Iris pigment epithelial cell (primary cell): Measurements from ENCODE around the gene DSCAM.

Source experiments
- DNase-seq: peaks from one replicate; pipeline ENCODE4 v3.0.0-alpha.2; 2011; ENCODE audit warnings: low read depth

DSCAM gene

DNA sequence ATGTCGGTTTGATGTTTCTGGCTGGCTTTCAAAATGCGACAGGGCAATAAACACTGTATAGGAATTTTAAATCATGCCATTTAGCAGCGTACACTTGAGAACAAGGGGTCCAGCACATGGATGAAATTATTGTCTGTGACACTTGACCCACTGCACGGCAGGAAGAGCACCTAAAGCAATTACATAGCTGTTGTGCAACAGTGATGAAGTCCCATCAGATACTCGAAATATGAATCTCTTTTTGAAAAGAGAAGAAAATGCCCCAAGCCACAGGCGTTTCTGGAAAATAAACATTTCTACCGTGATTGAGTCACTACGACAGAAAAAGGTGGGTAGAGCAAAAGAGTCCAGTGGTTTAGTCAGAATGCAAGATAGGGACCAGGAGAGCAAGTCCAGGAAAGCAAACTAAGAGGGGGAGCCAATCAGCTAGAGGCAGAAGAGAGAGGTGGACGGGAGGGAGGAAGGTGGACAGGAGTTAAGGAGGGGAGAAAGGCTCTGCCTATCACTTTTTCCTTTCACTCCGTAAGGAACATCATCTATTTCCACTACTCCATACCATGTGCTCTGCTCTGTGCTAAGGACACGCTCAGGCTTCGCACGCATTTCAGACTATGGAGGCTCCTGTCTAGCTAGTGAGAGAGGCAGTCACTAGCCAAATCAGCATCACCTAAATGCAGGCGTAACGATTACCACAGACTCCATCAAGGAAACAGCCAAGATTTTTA is 6.4 kb downstream of the DSCAM start:
- no peak for DNase-seq

DNA sequence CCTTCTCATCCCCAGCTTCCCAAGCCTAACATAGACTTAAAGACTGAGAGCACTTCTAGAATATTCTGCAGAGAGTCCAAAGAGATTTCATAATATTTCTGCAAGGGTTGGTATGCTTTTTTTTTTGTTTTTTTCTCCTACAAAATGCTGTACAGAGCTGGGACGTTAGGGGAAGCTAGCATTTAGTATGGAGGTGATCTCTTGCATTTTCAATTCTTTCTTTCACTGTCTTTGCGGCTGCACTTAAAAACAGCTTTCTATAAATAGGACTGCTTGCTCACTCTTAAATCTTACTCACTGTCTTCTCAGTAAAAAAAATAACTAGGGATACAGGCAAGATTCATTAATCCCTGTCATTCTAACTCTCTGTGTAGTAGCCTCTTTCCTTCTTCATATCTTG is 7.4 kb downstream of the DSCAM start:
- DNase-seq = no peak

DNA sequence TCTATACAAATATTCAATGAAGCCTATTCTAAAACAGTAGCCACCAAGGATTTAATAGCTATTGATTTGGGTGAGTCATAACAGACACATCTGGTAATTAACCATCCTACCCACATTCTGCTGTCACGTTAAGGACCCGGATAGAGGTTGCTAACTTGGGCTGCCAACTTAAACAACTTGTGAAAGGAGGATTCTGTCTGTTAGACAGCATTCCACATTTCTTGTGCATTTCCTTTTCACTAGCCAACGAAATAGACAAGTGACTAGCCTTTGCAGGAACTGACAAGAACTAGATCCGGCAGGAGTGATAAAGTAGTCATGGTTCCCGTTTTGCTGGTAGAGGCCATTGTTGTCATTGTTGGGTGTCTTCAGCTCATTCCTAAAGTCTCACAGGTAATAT is 9.5 kb downstream of the DSCAM start:
- DNase-seq = no peak

DNA sequence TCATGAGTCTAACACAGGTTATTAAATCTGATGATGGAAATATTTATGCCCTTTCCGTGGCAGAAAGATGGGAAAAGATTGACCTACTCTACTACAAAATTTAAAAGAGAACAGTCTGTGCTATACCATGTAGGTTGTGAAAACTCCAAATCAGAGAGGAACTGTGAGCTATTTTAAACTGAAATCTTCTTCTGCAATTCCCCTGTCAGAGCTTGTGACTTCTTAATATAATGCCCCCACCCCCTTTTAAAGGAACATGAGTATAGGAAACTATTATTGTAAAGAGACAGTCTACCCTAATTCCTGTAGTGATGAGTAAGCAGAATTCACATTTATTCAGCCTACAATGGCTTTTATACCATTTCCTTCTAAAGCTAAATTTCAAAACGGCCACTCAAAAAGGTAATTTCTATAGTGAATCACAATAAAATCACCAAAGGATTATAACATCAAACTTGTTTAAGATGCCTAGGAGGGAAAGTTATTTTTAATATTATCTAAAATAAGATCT is 11.7 kb downstream of the DSCAM start:
- no peak for DNase-seq

DNA sequence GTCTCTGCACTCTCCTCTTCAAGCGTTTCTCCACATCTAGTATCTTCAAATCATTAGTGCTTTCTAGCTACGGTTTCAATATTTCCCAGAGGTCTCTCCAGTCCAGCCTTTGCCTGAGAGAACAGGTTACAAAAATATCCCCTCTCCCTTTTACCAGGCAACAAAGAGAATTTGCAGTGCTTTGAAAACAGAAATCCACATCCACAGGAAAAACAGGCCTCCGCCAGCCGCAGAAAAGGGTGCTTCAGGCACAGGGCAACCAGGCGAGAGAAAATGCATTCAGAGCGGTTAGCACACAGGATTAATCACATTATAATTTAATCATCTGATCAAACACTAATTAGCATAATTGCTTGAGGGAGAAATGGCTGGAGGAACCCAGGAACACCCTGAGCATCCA is 13.8 kb downstream of the DSCAM start:
- DNase-seq = no peak

DNA sequence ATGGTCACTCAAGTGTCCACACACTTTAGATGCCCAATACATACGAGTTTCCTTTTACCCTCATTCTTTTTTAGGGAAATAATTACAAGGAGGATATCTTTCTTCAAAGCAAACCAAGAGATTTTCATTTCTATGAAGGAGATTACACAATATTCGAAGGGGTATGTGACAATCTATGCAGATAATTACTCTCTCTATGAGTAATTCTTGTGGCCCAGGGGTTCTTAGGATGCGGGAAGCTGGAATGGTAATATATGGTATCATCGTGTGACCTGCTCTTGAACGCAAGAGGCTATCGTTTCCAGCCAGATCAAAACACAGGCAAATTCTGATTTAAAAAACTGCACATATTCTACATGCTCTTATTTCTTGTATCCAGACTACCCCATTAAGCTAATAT is 14.6 kb downstream of the DSCAM start:
- DNase-seq = no peak

DNA sequence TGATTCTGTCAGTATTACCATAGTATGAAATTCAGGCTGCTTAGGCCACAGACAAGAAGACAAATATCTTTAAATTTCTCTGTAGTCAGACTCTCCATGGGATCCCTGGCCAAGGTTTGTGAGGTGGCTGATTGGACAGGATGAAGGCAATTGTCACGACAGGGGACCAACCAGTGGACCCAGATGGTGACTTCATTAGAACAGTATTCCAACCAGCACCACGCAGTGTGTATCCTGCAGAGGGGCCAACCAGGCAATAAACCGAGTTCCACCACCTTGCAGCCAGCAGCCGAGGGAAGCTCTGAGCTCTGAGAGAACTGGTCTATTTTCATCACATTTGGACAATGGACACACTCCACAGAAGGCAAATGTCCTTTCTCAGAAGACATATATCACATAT is 16.1 kb downstream of the DSCAM start:
- no peak for DNase-seq

DNA sequence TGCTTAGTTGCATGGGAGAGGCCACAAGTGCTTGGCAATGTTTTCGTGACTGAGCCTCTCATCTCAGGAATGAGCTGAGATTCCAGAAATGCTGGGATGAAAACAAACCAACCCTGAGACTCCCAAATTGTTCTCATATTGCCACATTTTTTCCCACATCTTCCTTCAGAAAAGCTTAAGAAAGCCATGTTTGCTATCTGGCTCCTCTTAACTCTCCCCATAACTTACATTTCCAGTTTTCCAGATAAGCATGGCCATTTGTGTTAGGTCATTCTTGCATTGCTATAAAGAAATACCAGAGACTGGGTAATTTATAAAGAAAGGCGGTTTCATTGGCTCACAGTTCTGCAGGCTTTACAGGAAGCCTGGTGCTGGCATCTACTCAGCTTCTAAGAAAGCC is 17.2 kb downstream of the DSCAM start:
- no peak for DNase-seq

DNA sequence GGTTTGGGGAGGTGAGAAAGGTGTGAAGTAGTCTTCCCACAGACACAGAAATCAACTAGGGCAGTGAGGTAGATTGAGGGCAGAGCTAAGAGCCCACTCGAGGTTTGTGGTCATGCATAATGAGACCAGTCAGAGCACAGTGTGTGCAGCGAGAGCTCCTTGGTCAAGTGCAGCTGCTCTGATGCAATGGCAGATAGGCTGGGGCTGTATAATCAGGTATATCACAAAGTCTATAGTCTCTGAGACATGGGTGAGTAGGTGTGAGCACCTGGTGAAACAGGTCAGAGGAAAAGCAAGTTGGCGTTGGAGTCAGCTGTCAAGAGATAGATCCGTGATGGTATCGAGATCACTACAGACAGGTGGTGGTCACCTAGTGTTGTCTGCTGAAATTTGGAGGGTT is 17.6 kb downstream of the DSCAM start:
- DNase-seq = no peak

DNA sequence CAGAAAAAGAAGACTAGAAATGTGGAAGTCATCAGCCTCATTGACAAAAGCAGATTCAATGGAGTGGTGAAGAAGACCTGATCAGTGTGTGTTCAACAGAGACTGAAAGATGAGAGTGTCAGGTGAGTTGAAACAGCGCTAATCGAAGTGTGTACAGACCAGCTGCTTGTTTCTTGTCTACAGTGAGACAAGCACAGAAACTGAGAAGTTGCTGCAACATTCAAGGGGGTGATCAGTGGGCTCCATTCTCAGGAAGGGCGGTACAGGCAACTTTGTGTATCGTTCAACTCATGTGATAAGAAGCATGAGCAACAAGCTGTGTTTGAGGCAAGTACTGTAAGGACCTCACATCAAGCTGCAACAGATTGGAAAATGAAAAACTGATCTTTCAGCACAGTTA is 19.4 kb downstream of the DSCAM start:
- DNase-seq = no peak

DNA sequence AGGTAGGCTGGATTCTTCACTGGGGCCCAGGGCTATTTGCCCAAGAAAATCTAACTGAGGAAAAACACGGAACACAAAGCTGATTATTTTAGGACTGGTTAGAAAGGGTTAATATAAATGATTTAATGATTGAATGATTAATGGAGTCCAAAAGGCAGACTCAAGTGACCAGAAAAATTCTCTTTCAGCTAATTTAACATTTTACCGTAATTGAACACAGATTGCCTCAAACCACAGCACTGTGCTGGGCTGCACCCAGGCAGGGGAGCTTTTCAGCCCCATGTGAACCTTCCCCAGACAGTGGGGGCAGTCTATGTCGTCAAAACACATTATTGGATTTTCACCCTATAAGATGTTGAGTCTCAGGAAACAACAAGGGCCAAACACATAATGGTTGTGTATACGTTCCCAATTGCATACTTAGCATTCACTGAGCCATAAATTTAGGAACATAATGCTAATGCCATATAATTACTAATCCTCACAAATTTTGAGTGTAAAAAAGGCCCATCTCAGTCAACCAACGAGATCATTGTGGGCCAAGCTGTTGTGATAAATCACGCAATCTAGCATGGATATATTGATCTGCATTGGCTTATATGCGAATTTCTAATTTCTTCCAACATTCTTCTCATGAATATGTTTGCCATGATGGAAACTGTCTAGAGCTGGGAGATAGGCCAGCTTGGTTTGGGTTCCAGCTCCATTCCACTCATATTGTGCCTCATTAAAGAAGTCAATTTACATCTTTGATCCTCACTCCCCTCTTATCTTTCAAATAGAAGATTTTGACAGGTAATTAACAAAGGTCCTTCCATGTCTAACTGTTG is 27.7 kb downstream of the DSCAM start:
- DNase-seq = no peak

DNA sequence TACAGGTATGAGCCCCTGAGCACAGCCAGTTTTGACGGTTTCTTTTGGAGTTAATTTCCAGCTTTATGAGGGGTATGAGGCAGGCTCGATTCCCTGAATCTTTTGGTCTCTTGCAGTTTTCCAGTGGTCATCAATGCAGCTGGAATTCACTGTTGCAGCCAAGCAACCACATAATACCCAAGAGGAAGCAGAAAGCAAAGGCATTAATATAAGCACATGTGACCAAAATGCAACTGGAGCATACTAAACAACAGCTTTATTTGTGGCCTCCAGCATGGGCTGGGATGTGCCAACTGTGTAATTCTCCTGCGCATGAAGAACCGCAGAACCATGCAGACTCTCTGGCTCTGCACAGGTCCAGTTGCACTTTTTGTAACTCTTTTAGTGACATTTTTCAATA is 33.0 kb downstream of the DSCAM start:
- DNase-seq = no peak

DNA sequence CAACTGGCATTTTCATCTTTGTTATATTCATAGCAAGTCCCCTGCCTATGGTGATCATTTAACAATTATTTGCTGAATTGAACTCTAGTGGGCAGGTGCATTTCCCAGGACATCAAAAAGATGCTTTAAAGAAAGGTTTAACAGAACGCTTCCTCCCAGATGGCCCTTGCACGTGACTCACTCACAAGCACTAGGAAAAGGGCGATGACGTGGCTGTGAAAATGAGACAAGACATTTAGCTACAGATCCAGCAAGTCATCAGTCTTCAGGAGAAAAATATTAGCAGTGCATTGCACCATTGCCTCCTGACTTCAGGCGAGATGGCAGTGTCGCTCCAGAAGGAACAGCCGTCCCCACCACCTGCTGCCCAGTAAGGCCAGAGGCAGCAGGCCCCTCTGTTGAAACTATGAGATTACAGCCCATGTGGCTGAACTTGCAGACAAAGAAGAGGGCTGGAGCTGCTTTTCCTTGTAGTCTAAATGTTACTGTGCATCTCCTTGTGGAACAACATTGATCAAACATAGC is 37.2 kb downstream of the DSCAM start:
- no peak for DNase-seq

DNA sequence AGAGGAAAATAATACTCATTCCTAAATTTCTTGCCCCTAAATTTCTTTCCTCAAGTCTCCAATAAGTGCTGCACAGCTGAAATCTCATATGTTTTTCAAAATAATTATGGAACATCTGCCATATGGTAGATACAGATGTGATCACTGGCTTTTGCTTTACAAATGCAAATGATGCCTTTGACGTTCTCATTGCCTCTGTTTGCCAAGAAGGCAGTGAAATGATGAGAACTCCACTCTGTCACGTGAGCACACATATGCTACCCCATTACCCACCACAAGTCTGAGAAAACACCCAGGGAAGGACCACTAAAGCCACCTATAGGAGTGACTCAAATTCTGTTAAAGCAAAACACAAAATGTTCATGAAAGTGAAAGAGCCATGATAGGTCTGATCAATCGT is 43.9 kb downstream of the DSCAM start:
- DNase-seq = no peak

DNA sequence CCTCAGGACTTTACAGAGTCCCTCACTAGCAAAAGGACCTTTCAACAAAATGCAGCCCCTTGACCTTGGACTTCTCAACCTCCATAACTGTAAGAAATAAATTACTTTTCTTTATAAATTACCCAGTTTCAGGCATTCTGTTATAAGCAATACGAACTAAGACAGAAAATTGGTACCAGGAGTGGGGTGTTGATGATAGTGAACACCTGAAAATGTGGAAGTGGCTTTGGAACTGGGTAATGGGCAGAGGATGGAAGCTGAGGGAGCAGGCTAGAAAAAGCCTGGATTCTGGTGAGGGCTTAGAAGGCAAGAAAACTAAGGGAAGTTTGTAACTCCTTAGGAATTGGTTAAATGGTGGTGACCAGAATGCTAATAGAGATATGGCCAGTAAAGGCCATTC is 46.8 kb downstream of the DSCAM start:
- no peak for DNase-seq

DNA sequence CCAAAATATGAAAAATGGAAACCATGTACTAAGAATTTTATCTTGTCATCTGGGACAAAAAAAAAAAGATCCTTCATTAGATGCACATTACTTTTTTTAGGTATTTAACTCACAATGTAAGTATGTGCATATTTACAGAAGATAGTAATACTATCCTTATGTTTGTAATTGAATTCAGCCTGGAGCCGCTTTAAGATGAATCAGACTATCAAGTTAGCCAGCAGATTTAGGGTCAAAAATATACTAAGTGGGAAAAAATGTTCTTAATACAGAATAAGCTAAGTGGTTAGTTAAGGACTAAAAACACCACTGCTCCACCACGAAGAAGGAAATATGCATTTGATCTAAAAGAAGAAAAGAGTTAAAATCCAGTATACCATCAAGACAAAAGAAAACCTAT is 49.1 kb downstream of the DSCAM start:
- no peak for DNase-seq

DNA sequence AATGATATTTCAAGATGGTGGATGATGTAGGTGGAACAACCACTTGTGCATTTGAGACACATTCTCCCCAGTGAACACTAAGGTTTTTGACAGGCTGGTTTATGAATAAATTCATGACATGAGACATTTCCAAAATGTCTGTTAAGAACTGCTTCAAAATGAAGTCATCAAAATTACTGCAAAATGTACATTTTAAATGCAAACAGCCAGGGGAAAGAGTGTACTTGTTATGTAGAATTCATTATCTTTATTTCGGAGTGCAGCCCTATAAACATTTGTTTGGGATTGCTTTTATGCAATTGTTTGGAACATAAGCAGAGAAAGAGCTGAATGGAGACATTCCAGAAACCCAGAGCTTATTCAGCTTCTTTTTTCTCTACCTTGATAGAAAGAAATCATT is 49.5 kb downstream of the DSCAM start:
- DNase-seq = no peak

DNA sequence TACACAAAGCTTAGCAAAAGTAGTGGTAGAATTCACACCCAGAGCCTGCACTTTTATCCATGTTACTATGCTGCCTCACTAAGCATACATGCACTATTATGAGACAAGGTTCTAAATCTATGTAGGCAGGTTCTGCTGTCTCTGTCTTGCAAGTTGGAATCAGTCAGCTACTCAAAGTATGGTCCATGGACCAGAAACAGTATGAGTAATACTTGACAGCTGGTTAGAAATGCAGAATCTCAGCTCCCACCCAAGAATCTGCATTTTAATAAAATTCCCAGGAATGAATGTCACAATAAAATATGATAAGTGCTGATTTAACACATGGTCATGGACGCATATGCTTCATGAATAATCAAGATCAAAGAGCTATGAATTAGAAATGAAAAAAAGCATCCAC is 50.5 kb downstream of the DSCAM start:
- no peak for DNase-seq

DNA sequence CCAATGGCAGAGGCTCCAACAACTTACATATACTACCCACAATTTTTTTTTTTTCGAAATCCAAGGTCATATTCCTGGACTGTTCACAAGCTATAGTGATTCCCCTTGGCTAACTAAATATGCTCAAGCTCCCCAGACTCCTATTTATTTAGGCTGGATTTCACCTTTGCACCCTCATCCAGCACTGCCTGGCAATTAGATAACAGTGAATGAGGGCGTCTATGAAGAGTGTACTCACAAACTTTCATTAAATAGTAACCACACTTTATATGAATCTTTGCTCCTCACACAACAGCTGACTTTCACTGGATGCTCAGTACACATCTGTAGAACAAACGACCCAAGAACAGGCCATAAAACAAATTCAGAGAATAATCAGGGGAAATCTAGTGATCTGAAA is 51.6 kb downstream of the DSCAM start:
- DNase-seq = no peak

DNA sequence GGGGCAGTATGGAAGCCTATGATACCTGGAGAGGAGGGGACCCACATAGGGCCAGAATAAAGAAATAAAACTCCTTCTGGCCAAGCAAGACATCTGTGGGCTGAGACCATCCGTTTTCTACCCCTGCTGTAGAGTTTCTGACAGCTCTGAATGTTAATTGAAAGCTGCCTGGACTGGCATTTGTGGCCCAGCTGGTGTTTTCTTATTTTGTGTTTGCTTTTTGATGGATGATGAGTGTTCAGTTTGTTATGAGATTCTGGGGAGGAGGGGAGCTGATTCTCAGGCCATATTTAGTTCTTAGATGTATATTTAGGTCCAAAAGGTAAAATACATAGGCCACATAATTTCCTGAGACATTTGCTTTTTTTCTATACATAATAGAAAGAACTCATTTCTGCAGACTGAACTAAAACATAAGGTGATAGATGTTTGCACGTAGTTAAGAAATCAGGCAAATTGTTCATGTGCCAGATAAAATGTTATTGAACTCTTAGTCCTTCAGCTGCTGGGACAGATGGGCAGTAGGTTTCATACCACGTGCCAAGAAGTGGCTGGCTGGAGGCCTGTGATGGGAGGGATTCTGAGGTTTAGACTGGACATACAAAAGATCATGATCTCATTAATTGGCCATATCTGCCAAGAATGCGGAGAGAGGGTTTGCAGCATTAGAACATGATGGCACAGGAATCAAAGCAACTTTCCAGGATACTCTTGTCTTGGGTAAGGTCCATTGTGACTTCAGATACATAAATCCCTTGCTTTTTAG is 54.1 kb downstream of the DSCAM start:
- no peak for DNase-seq

DNA sequence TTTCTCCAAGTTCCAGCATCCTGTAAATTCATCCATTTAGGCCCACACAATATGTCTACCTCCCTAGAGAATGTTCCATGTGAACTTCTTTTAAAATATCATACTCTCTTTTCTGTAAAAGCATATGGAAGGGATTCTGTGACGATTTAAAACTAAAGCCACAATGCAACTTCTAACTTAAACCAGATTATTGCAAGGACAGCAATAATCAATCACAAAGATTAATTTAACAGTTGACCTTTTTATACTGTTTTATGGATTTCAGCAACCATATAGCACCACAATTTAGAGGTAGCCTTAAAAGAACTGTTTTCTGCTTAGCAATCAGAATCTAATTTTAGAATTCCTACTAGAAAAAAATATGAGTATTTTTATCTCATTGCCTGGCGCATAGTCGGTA is 58.3 kb downstream of the DSCAM start:
- DNase-seq = no peak

DNA sequence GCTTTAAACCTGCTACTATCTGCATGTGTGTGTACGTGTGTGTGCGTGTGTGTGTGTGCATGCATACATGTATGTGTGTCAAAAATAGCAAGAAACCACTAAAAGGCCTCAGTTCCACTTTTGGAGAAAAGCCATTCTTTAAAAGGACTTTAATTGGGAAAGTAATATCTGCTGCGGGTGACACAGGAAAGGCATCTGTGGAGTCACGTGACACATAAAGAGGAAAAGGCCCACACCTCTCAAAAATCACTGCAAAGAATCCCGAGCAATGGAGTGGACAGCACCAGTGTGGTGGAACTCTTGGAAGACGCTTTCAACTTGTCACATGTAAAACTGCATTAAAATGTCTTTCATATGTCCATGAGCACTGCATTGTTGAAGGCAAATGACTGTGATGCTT is 63.6 kb downstream of the DSCAM start:
- DNase-seq = no peak
